ENCODE data around the gene CHCHD10. TPM values are rescaled to one million over a fixed set of nuclear protein-coding genes. Genes with fewer than 3 reads are reported as not detected.

Gene CHCHD10
- total and polyA plus RNA-seq, 2 of the 13 experiments (the other 11 are each of a cell fraction or from before 2014, with no cell fraction given) = 37.0 to 62.8 TPM

- TF ChIP-seq ZNF513 (CRISPR knock-in tag; conservative IDR thresholded peaks at IDR 0.05) = no peak
- peak; percentile 35; the same call in 1 of the 2 replicates for TF ChIP-seq HIC2 (CRISPR knock-in tag; IDR thresholded peaks at IDR 0.05; ENCODE audit: low read depth)
- TF ChIP-seq ARID4A (CRISPR knock-in tag; IDR thresholded peaks at IDR 0.05; ENCODE audit: borderline replicate concordance) = 0 out of 2 replicates have a peak, but pooled peaks have one; percentile 19
- no peak for TF ChIP-seq ZSCAN21 (CRISPR knock-in tag; IDR thresholded peaks at IDR 0.05; ENCODE audit: borderline replicate concordance)
- TF ChIP-seq ZNF83 (CRISPR knock-in tag; IDR thresholded peaks at IDR 0.05; ENCODE audit: borderline replicate concordance) = no peak
- 0 out of 2 replicates have a peak, but pooled peaks have one; percentile 19 for TF ChIP-seq HNRNPL (IDR thresholded peaks at IDR 0.05; ENCODE audit: low read depth, low read length)
- no peak for TF ChIP-seq SMARCE1 (IDR thresholded peaks at IDR 0.05; ENCODE audit: borderline replicate concordance)
- TF ChIP-seq STAG1 (CRISPR knock-in tag; IDR thresholded peaks at IDR 0.05) = peak; percentile 25
- no peak for TF ChIP-seq GATA4 (IDR thresholded peaks at IDR 0.05; ENCODE audit: borderline replicate concordance, low read depth)
- TF ChIP-seq ZMYM3 (CRISPR knock-in tag; IDR thresholded peaks at IDR 0.05) = peak; percentile 94
- TF ChIP-seq ZNF549 (CRISPR knock-in tag; IDR thresholded peaks at IDR 0.05) = no peak
Observed at GRCh38 chr22:23775779-23776375, 8.1 kb upstream of the CHCHD10 start (continued).
